ENCODE results near the gene TMEM139.

- TF ChIP-seq CTCF (IDR thresholded peaks at IDR 0.05) (no peak), POLR2A (IDR thresholded peaks at IDR 0.05; ENCODE audit: low read depth) (no peak)
Measured at GRCh38 chr7:143265017-143265693, 19.6 kb upstream of the TMEM139 start.
